Esophagus squamous epithelium (tissue), 5 donors: ENCODE data around the gene PMP22. TPM values are rescaled to one million over a fixed set of nuclear protein-coding genes. Genes with fewer than 3 reads are reported as not detected.
"Not testable (repeated sequence)": the region's sequence is repeated elsewhere in the genome, so short reads cannot be mapped to it uniquely, and the experiment has no call there.

ENCODE experiments used
- DNase-seq: peaks from one replicate; lab custom pipeline; 2025; lab: John Stamatoyannopoulos, UW
- H3K27ac ChIP-seq, 4 donors: fragments of 200-600 bp; sonication (generic); one replicate each; pipeline ENCODE4 v1.5.1; 2016 to 2019; ENCODE audit warnings: mild to moderate bottlenecking in 1 of 4
- H3K27me3 ChIP-seq, 4 donors: fragments of 200-600 bp; sonication (generic); 1 replicate in 3 of 4; 2 replicates in 1 of 4; pipeline versions ENCODE4 v1.5.1 to v1.6.0; 2017 to 2021; ENCODE audit warnings: antibody characterized with exemption in 1 of 4
- H3K36me3 ChIP-seq, 3 donors: fragments of 200-600 bp; sonication (generic); one replicate each; pipeline ENCODE4 v1.5.1; 2016 to 2019
- H3K4me1 ChIP-seq, 3 donors: fragments of 200-600 bp; sonication (generic); one replicate each; pipeline ENCODE4 v1.5.1; 2017 to 2019
- H3K4me3 ChIP-seq, 4 donors: fragments of 200-600 bp; sonication (generic); 1 replicate in 3 of 4; 2 replicates in 1 of 4; pipeline ENCODE4 v1.5.1; 2016 to 2019; ENCODE audit warnings: mild to moderate bottlenecking in 2 of 4, moderate library complexity in 1 of 4
- H3K9me3 ChIP-seq, 3 donors: fragments of 200-600 bp; sonication (generic); one replicate each; pipeline ENCODE4 v1.5.1; 2016 to 2019
- CTCF ChIP-seq, 6 experiments: fragments of 450-650 bp in 4 of 6; fragments of 200-600 bp in 2 of 6; sonication (generic) in 2 of 6; IDR thresholded peaks; one replicate each; pipeline ENCODE4 v1.5.1; 2016 to 2019; ENCODE audit warnings: antibody characterized with exemption in 6 of 6, mild to moderate bottlenecking in 4 of 6, moderate library complexity in 4 of 6
- POLR2A ChIP-seq, 4 donors: fragments of 450-650 bp; IDR thresholded peaks; one replicate each; pipeline ENCODE4 v1.6.1; 2017; ENCODE audit warnings: antibody characterized with exemption in 4 of 4, mild to moderate bottlenecking in 4 of 4, moderate library complexity in 3 of 4
- WGBS, 2 donors: methylation state at CpG; one replicate each; pipeline ENCODE4 v1.1.5; 2018; 5-methylcytosine and 5-hydroxymethylcytosine counted together
- intact Hi-C: fragments of 100-400 bp; cut with DNase I; formaldehyde crosslinking; loops from one replicate; pipeline ENCODE4 v1.15.0; 2022
- total RNA-seq, 4 donors: library from RNA; depleted of rRNA; stranded (reverse); fragments of >200 nt; gene quantifications; one replicate each; pipeline ENCODE4 v1.1.0, GENCODE V29; 2016
- donor health status: DM: yes; HTN: yes; CAD: no.

PMP22 gene
- total RNA-seq, 4 donors from 2014 or later, result 4.0 to 102 (median 27.3) TPM

DNA sequence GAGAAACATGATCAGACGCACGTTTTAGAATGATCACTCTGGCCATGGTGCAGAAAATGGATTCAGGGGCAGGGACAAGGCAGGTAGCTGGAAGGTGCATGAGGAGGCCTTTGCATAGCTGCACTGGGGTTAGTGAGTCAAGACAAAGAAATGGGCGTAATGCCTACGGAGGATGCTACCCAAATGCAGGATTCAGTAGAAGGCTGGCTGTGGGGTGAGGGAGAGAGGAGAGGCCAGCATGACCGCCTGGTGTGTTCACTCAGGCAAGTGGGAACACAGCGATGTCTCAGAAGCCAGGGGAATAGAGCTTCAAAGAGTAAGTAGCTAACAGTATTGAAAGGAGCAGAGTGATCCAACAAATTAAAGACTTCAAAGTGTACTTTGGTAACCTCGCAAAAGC is 31.2 kb downstream of the PMP22 start:
- WGBS, 2 donors, result 84 to 90% methylated on average over 7 of the region's 7 CpGs
- no peak overlapping the region for H3K27ac ChIP-seq
- H3K4me3 ChIP-seq, result no peak overlapping the region
- H3K27me3 ChIP-seq, result no peaks in the 10 kb centered on the region
- H3K36me3 ChIP-seq, result peaks cover 0 to 90% (median 0%) of the 10 kb centered on the region in 3 donors
- peaks cover 0 to 62% (median 9%) of the 10 kb centered on the region in 3 donors for H3K4me1 ChIP-seq
- DNase-seq, result no peak
- no peaks in the 10 kb centered on the region for H3K9me3 ChIP-seq
- intact Hi-C loops, result no loop called here
- TF ChIP-seq POLR2A (IDR thresholded peaks at IDR 0.05), result no peak

DNA sequence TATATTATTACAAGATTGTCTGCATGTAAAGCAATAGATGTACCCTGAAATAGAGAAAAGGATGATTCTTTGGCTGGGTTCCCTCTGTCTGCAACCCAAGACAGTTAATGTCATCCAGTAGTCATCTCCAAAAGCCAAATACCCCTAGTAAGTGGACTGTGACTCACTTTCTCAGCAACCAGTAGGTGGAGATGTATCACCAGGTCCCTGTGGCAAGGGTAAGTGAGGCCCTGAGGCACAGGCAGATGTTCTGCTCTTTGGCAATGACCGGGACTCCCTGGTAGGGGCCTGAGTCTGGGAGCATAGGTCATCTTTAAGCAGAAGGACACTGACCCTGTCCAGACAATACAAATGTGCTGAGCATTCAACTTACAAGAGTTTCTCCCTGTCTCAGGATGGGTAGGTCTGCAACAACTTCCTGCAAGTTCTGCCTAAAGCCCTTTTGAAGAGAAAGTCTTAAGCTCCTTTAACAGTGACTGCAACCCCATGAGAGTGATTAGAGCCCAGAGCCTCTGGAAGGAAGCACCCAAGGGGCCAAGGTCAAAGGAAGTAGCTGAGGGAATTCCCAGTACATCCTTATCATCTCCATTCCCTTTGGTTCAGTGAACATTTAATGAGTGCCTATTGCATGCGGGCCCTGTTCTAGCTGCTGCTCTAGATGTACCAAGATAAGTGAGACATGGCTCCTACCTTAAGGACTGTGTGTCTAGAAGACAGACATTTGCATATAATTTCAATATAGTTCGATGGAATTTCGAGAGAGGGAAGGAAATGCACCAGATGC is 31.9 kb downstream of the PMP22 start:
- H3K4me3 ChIP-seq, result no peak overlapping the region
- H3K36me3 ChIP-seq, result peaks cover 0 to 83% (median 0%) of the 10 kb centered on the region in 3 donors
- 69 to 74% methylated on average over 4 of the region's 4 CpGs for WGBS, 2 donors
- H3K9me3 ChIP-seq, result no peaks in the 10 kb centered on the region
- TF ChIP-seq CTCF (IDR thresholded peaks at IDR 0.05) (peak in 1 of 6 experiments; percentile 19), POLR2A (IDR thresholded peaks at IDR 0.05) (no peak)
- H3K27me3 ChIP-seq, result no peaks in the 10 kb centered on the region
- intact Hi-C loops, result no loop called here
- DNase-seq, result no peak
- peaks cover 0 to 56% (median 9%) of the 10 kb centered on the region in 3 donors for H3K4me1 ChIP-seq
- no peak overlapping the region for H3K27ac ChIP-seq

DNA sequence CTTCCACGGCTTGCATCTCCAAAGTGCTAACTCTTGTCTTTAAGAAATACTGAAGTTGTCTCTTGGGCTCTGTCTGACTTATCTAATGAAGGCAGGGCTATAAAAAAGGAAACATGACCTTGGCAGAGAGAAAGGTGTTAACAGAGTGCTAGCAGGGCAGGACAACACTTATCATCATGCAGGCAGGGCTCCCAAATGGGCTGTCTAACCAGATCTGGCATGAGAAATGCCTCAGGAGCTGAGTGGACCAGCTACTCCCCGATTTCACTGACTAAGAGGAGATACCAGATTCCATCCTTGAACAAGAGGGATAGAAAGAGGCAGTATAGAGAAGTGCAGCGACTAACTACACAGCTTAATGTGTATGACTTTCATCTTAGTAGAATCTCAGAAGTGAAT is 32.6 kb downstream of the PMP22 start:
- no peak for TF ChIP-seq POLR2A (IDR thresholded peaks at IDR 0.05)
- TF ChIP-seq CTCF (IDR thresholded peaks at IDR 0.05), result no peak
- WGBS, 2 donors, result 76 to 77% methylated on average over 3 of the region's 3 CpGs
- H3K4me1 ChIP-seq, result peaks cover 0 to 50% (median 9%) of the 10 kb centered on the region in 3 donors
- no peak overlapping the region for H3K27ac ChIP-seq
- no peak for DNase-seq
- intact Hi-C loops, result no loop called here
- H3K4me3 ChIP-seq, result no peak overlapping the region
- peaks cover 0 to 76% (median 0%) of the 10 kb centered on the region in 3 donors for H3K36me3 ChIP-seq
- no peaks in the 10 kb centered on the region for H3K27me3 ChIP-seq
- H3K9me3 ChIP-seq, result no peaks in the 10 kb centered on the region

GRCh38 chr17:15231851-15232516 is 33.1 kb downstream of the PMP22 start:
- Histone ChIP-seq H3K9me3 (no peaks in the 10 kb centered on the region), H3K4me3 (no peak overlapping the region), H3K27ac (no peak overlapping the region), H3K4me1 (peaks cover 0 to 49% (median 9%) of the 10 kb centered on the region in 3 donors), H3K36me3 (peaks cover 0 to 71% (median 0%) of the 10 kb centered on the region in 3 donors), H3K27me3 (no peaks in the 10 kb centered on the region)
- no peak for DNase-seq
- no peak for TF ChIP-seq CTCF (IDR thresholded peaks at IDR 0.05)
- TF ChIP-seq POLR2A (IDR thresholded peaks at IDR 0.05), result no peak
- intact Hi-C loops, result no loop called here
- 89 to 93% methylated on average over 4 to 9 of the region's 12 CpGs for WGBS, 2 donors

- H3K4me3 ChIP-seq, result no peak overlapping the region
- intact Hi-C loops, result no loop called here
- H3K27ac ChIP-seq, result no peak overlapping the region
- no peaks in the 10 kb centered on the region for H3K9me3 ChIP-seq
- no peak for DNase-seq
- TF ChIP-seq CTCF (IDR thresholded peaks at IDR 0.05) (no peak), POLR2A (IDR thresholded peaks at IDR 0.05) (no peak)
- 87 to 96% methylated on average over 13 to 18 of the region's 18 CpGs for WGBS, 2 donors
- H3K27me3 ChIP-seq, result no peaks in the 10 kb centered on the region
- peaks cover 0 to 43% (median 9%) of the 10 kb centered on the region in 3 donors for H3K4me1 ChIP-seq
- peaks cover 0 to 61% (median 0%) of the 10 kb centered on the region in 3 donors for H3K36me3 ChIP-seq
These were observed 34.3 kb downstream of the PMP22 start for GRCh38 chr17:15230866-15231265.

DNA sequence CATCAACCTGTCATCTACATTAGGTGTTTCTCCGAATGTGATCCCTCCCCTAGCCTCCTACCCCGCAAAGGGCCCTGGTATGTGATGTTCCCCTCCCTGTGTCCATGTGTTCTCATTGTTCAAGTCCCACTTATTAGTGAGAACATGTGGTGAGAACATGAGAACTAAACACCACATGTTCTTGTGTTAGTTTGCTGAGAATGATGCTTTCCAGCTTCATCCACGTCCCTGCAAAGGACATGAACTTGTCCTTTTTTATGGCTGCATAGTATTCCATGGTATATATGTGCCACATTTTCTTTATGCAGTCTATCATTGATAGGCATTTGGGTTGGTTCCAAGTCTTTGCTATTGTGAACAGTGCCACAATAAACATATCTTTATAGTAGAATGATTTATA is 43.3 kb downstream of the PMP22 start:
- 81 to 83% methylated on average over 3 of the region's 3 CpGs for WGBS, 2 donors
- H3K9me3 ChIP-seq, intact Hi-C loops, DNase-seq, H3K4me1 ChIP-seq, H3K36me3 ChIP-seq, H3K27ac ChIP-seq, H3K4me3 ChIP-seq, H3K27me3 ChIP-seq: not testable (repeated sequence)
